GM19372 (cell line): Measurements from ENCODE around the gene HLA-E.
A peak's percentile ranks its signal among the peaks of the same experiment; 100 is the strongest.
"Not testable (repeated sequence)": the region's sequence is repeated elsewhere in the genome, so short reads cannot be mapped to it uniquely, and the experiment has no call there.

Experiments
- ATAC-seq: cut with Tn5 transposase; IDR thresholded peaks from one replicate; pipeline ENCODE4 v1.9.1; 2021; ENCODE audit warnings: mild to moderate bottlenecking, low read depth, moderate library complexity; ENCODE audit not compliant: unreplicated experiment

The HLA-E gene

GRCh38 chr6:30500421-30501355 lies 11.4 kb downstream of the HLA-E start:
- ATAC-seq = no peak

GRCh38 chr6:30507849-30508827 lies 18.8 kb downstream of the HLA-E start:
- no peak for ATAC-seq

GRCh38 chr6:30508890-30509736 lies 19.8 kb downstream of the HLA-E start:
- no peak for ATAC-seq

GRCh38 chr6:30510419-30511168 lies 21.3 kb downstream of the HLA-E start:
- ATAC-seq = no peak

GRCh38 chr6:30511169-30511546 lies 21.8 kb downstream of the HLA-E start:
- no peak for ATAC-seq

GRCh38 chr6:30513451-30513850 lies 24.1 kb downstream of the HLA-E start:
- no peak for ATAC-seq

GRCh38 chr6:30515106-30515505 lies 25.8 kb downstream of the HLA-E start:
- ATAC-seq = no peak

- peak; percentile 78 for ATAC-seq
These were observed 26.8 kb downstream of the HLA-E start for GRCh38 chr6:30515944-30516753.

- ATAC-seq = not testable (repeated sequence)
These were observed 27.4 kb downstream of the HLA-E start for GRCh38 chr6:30516754-30517076.

- ATAC-seq = not testable (repeated sequence)
These were observed 28.6 kb downstream of the HLA-E start for GRCh38 chr6:30517767-30518504.

GRCh38 chr6:30518505-30519145 lies 29.3 kb downstream of the HLA-E start:
- ATAC-seq = not testable (repeated sequence)

- ATAC-seq = no peak
These were observed 31.2 kb downstream of the HLA-E start for GRCh38 chr6:30520522-30520921.

GRCh38 chr6:30521082-30521481 lies 31.8 kb downstream of the HLA-E start:
- ATAC-seq = not testable (repeated sequence)

GRCh38 chr6:30521952-30522351 lies 32.6 kb downstream of the HLA-E start:
- not testable (repeated sequence) for ATAC-seq

- ATAC-seq = not testable (repeated sequence)
These were observed 37.1 kb downstream of the HLA-E start for GRCh38 chr6:30526444-30526843.

- ATAC-seq = not testable (repeated sequence)
These were observed 40.1 kb downstream of the HLA-E start for GRCh38 chr6:30529349-30529875.

GRCh38 chr6:30530014-30530413 lies 40.7 kb downstream of the HLA-E start:
- no peak for ATAC-seq
